Neuron (in vitro differentiated cells): Measurements from ENCODE around the gene OR51M1.
"Not testable (repeated sequence)": the region's sequence is repeated elsewhere in the genome, so short reads cannot be mapped to it uniquely, and the experiment has no call there.

Experiments used
- H2AFZ ChIP-seq: one replicate; pipeline ENCODE4 v1.6.1; 2013; ENCODE audit warnings: low read depth, mild to moderate bottlenecking, inconsistent platforms, low read length, moderate library complexity
- H3K27me3 ChIP-seq: one replicate; pipeline ENCODE4 v1.6.1; 2013; ENCODE audit warnings: low read length; ENCODE audit not compliant: insufficient read depth
- H3K36me3 ChIP-seq: one replicate; pipeline ENCODE4 v1.6.1; 2013; ENCODE audit warnings: low read length; ENCODE audit not compliant: insufficient read depth
- H3K4me1 ChIP-seq: one replicate; pipeline ENCODE4 v1.6.1; 2013; ENCODE audit warnings: low read length; ENCODE audit not compliant: insufficient read depth
- H3K4me3 ChIP-seq: 2 replicates; pipeline ENCODE4 v1.5.1; 2013; ENCODE audit warnings: mild to moderate bottlenecking, low read length, moderate library complexity
- H3K9me3 ChIP-seq: one replicate; pipeline ENCODE4 v1.6.1; 2013; ENCODE audit warnings: low read length

OR51M1 gene, protein sequence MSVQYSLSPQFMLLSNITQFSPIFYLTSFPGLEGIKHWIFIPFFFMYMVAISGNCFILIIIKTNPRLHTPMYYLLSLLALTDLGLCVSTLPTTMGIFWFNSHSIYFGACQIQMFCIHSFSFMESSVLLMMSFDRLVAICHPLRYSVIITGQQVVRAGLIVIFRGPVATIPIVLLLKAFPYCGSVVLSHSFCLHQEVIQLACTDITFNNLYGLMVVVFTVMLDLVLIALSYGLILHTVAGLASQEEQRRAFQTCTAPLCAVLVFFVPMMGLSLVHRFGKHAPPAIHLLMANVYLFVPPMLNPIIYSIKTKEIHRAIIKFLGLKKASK

DNA sequence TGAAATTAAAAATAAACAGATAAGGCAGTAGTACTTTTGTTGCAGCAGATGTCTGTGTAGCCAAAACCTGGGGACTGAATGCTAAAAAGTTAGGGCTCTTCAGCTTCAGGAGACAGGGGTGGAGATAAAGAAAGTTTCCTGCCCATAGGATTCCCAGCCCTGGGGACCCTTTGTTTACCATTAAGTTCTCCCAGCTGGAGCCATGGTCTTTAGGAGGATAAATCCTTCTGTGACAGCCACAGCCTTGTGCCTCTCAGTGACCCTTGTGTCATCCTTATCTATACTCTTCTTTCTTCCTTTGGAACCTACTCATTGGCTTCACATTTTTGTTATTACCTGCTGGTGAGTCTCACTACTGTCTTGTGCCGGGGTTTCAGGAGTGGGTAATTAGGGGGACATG is at the start of gene OR51M1:
TSS of gene OR51M1 (plus strand) at position 237 of the 400 bp plus-strand sequence. CDS start 5,587 bp downstream, outside the sequence.
- Histone ChIP-seq H2AFZ (no peak within 1 kb of the TSS), H3K36me3 (no peaks in the 10 kb centered on the region), H3K4me3 (no peak within 1 kb of the TSS), H3K4me1 (no peaks in the 10 kb centered on the region), H3K9me3 (no peaks in the 10 kb centered on the region), H3K27me3 (no peaks in the 10 kb centered on the region)

DNA sequence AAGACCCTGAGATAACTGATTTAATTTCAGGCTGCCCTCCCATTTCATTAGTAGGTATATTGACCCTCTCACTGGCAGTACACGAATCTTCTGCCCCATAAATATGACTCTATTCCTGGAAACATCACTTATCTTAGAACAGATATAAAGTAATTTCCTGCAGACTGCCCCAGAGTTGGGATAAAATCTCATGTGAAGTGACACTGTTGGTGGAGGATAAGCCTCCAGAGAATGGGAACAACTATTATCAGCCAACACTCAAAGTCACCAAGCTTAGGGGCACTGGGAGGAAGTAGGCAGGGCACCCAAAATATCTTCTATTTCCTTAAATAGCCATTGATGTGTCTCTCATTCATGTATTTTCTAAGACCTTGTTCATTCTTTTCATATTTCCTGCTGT is 48.4 kb upstream of the OR51M1 start:
- Histone ChIP-seq H3K9me3 (no peaks in the 10 kb centered on the region), H2AFZ (no peak overlapping the region)

DNA sequence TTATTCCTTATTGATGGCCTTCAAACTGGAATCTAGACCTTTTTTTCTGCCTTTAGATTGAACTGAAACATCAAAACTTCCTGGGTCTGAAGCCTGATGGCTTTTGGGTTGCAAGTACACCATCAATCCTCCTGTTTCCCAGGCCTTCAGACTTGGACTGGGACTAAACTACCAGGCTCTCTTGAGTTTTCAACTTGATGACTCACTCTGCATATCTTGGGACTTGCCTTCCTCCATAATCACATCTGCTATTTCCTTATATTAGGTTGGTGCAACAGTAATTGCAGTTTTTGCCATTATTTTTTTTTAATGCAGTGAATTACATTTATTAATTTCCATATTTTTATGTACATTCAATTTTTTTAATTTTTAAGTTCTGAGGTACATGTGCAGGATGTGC is 47.3 kb upstream of the OR51M1 start:
- no peaks in the 10 kb centered on the region for H3K9me3 ChIP-seq
- H3K4me3 ChIP-seq = no peak overlapping the region
- H3K27me3 ChIP-seq = no peaks in the 10 kb centered on the region

More for the DNA sequence above, 48.4 kb upstream of the OR51M1 start:
- Histone ChIP-seq H3K36me3 (no peaks in the 10 kb centered on the region), H3K4me1 (no peaks in the 10 kb centered on the region), H3K4me3 (no peak overlapping the region), H3K27me3 (no peaks in the 10 kb centered on the region)

DNA sequence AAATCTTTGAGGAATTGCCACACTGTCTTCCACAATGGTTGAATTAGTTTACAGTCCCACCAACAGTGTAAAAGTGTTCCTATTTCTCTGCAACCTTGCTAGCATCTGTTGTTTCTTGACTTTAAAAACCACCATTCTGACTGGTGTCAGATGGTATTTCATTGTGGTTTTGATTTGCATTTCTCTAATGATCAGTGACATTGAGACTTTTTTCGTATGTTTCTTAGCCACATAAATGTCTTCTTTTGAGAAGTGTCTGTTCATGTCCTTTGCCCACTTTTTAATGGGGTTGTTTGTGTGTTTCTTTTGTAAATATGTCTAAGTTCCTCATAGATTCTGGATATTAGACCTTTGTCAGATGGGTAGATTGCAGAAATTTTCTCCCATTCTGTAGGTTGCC is 46.4 kb upstream of the OR51M1 start:
- not testable (repeated sequence) for H3K9me3 ChIP-seq, H3K27me3 ChIP-seq, H3K36me3 ChIP-seq, H3K4me3 ChIP-seq, H2AFZ ChIP-seq, H3K4me1 ChIP-seq

More for the DNA sequence above, 47.3 kb upstream of the OR51M1 start:
- Histone ChIP-seq H2AFZ (no peak overlapping the region), H3K36me3 (no peaks in the 10 kb centered on the region), H3K4me1 (no peaks in the 10 kb centered on the region)

DNA sequence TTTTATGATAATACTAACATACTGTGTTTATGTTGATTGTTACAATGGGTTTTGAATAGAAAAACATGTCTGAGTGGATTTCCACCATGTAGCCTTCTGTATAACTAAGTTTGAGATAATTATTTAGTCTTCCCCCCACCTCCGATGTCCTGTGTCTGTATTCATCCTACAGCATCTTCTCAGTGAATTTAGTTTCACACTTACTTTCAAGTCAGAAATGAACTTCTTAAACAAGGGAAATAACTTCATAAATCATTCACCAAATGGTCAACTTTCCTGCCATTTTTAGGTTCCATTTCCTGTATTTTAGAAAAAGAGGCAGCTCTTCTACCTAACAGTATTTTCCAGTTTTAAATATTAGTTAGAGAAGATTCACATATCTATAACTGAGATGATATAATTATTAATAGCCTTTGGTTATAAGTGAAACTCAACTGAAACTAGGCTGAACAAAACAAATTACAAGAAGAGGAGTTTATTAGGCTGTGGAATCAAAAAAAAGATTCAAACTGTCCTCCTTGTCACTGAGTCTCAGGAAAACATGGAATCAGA is 43.8 kb upstream of the OR51M1 start:
- H3K4me1 ChIP-seq = no peaks in the 10 kb centered on the region
- no peaks in the 10 kb centered on the region for H3K36me3 ChIP-seq
- H3K4me3 ChIP-seq = no peak overlapping the region
- no peaks in the 10 kb centered on the region for H3K27me3 ChIP-seq
- H2AFZ ChIP-seq = no peak overlapping the region
- no peaks in the 10 kb centered on the region for H3K9me3 ChIP-seq

DNA sequence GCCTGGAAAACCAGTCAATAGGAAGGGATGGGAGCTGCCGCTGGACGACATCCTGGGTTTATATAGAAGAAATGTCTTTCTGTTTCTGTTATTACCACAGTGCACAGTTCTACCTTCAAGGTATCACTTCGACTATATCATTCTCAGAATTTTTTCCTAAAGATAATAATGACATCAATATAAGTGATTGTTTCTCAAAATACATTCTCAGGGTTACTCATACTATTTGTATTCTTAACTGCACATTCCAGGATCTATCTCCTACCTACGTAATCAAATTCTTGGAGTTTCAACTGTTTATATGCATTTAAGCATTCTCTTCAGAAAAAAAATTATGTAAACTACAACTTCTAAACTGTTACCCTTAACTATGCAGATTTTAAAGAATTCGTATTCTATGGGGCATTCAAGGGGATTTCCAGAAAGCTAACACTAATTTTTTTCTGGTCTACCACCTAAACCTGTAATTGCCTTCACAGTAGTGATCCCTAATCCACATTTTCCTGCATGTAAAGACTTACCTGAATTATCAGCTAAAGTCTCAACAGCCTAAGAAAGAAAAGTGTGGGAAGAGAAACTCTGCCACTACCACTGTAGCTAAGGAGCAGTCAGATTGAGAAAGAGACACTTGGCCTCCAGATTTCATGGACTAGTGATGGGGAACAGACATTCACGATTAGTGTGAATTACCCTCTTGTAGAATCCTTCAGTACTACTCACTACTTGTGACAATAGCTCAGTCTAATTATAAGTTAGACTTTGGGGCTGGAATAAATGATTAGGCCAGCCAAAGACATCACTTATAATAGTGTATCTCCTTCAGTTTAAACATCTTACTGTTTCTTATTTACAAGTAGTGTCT is 39.9 kb upstream of the OR51M1 start, which contains the start of gene OR51B5:
TSS of gene OR51B5 (minus strand) at position 51 of the 862 bp plus-strand sequence. CDS start at position 51, 0 bp downstream.
- no peaks in the 10 kb centered on the region for H3K4me1 ChIP-seq
- H2AFZ ChIP-seq = no peak within 1 kb of the TSS
- H3K27me3 ChIP-seq = no peaks in the 10 kb centered on the region
- H3K4me3 ChIP-seq = no peak within 1 kb of the TSS
- H3K9me3 ChIP-seq = no peaks in the 10 kb centered on the region
- no peaks in the 10 kb centered on the region for H3K36me3 ChIP-seq

DNA sequence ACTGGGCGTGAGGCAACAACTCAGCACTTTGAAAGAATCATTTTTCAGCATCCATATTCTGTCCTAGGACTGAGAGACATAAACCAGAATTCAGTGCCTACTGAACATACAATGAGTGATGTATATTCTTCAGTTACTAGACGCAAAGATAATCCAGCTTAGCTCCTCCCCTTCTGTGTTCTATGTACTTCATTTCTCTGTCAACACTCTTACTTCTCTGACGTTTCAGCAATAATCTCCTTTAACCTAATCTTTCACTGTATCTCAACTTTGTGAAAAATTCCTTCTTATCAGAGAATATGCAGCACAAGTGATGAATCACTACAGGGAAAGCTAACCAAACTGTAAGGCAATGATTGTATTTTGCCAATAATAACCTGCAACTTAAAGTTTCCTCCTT is 37.8 kb upstream of the OR51M1 start:
- H3K4me3 ChIP-seq = no peak overlapping the region
- no peaks in the 10 kb centered on the region for H3K36me3 ChIP-seq
- no peak overlapping the region for H2AFZ ChIP-seq
- no peaks in the 10 kb centered on the region for H3K9me3 ChIP-seq
- H3K4me1 ChIP-seq = no peaks in the 10 kb centered on the region
- no peaks in the 10 kb centered on the region for H3K27me3 ChIP-seq

DNA sequence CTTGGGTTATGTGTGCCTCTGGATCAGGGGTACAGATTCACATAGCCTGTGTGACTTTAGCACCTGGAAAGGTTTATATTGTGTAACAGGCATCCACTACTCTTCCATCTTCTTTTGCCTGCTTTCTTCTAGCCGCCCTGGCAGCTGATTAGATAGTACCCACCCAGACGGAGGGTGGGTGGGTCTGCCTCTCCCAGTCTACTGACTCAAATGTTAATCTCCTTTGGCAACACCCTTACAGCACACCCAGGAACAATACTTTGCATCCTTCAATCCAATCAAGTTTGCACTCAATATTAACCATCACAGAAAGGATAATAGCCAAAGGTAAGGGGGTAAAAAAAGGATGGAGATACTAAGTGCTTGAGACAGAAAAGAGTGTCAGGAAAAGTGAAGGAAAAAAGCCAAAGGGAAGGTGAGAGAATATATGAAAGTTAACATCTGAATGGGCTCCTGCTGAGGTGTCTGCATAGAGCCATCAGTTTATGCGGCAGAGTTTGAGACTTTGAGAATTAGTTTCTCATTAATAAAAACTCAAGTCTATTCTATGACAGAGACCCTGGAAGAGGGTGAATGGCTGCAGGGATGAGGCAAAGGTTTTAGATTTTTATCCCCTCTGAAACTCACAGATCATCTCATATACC is 34.9 kb upstream of the OR51M1 start:
- Histone ChIP-seq H3K9me3 (no peaks in the 10 kb centered on the region), H3K36me3 (no peaks in the 10 kb centered on the region), H3K4me3 (no peak overlapping the region), H3K27me3 (no peaks in the 10 kb centered on the region), H3K4me1 (no peaks in the 10 kb centered on the region), H2AFZ (no peak overlapping the region)

DNA sequence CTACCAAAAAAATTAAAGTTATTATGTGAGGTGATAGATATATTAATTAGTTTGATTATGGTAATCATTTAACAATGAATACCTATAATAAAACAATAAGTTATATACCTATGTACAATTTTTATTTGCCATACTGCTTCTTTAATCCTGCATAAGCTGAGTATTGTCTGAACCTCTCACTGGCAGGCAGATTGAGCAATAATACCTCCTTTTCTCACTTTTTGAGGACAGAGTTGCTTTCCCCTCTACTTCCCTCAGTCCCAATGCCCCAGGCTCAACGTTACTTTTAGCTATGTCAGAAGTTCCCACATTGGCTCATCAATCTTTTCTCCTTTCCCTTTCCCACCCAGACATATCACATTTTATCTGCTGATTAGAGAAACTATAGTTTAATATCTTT is 34.1 kb upstream of the OR51M1 start:
- Histone ChIP-seq H3K4me1 (no peaks in the 10 kb centered on the region), H3K36me3 (no peaks in the 10 kb centered on the region), H3K4me3 (no peak overlapping the region), H2AFZ (no peak overlapping the region), H3K9me3 (no peaks in the 10 kb centered on the region), H3K27me3 (no peaks in the 10 kb centered on the region)

DNA sequence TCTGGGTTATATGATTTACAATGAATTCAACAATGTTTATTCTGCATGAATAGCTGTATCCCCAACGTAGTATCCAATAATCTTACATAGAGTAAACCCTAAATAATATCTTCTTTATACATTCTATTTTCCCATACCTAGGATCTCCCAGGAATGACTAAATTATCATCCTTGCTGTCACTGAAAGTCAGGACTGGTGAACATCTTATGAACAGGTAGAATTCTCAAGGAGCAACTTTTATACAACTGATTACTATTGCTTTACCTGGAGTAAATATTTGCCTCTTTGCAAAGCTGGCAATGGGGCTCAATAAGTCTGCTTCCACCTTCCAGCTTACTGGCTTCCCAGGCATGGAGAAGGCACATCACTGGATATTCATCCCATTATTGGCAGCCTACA is 32.4 kb upstream of the OR51M1 start, which contains the start of gene OR51B6:
TSS of gene OR51B6 (plus strand) at position 301 of the 400 bp plus-strand sequence. CDS start at position 301, 0 bp downstream.
- no peak within 1 kb of the TSS for H3K4me3 ChIP-seq
- no peaks in the 10 kb centered on the region for H3K36me3 ChIP-seq
- H2AFZ ChIP-seq = no peak within 1 kb of the TSS
- no peaks in the 10 kb centered on the region for H3K9me3 ChIP-seq
- no peaks in the 10 kb centered on the region for H3K4me1 ChIP-seq
- H3K27me3 ChIP-seq = no peaks in the 10 kb centered on the region

DNA sequence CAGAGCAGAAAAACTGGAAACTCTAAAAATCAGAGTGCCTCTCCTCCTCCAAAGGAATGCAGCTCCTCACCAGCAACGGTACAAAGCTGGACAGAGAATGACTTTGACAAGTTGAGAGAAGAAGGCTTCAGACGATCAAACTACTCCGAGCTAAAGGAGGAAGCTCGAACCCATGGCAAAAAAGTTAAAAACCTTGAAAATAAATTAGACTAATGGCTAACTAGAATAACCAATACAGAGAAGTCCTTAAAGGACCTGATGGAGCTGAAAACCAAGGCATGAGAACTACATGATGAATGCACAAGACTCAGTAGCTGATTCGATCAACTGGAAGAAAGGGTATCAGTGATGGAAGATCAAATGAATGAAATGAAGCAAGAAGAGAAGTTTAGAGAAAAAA is 27.6 kb upstream of the OR51M1 start:
- not testable (repeated sequence) for H3K27me3 ChIP-seq, H3K4me1 ChIP-seq, H2AFZ ChIP-seq, H3K9me3 ChIP-seq, H3K4me3 ChIP-seq, H3K36me3 ChIP-seq

DNA sequence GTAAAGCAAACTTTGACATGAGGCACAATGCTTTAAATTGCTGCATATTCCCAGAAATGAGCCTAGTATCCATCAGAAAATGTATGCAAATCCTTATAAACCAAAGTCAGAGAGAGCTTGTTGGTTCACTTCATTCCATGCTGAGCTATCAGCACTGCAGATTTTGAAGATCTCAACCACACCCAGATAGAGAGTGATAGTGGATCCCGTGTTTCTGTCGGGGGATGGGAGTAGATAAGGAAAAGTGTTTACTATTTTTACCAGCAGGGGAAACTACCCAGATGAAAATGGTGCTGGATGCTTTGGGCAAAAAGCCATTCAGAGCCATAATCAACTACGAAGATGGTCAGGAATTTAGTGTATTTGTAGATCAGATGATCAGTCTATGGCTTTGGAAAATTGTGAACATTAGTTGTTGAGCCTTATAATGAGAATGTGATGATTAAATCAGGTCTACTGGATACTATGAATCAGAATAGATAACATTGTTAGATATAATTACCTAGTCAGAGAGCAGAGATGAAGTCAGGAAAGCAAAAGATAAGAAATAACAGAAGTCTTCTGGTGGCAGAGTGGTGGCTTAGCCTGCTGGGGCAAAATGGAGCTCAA is 21.5 kb upstream of the OR51M1 start:
- no peaks in the 10 kb centered on the region for H3K27me3 ChIP-seq
- H3K4me1 ChIP-seq = no peaks in the 10 kb centered on the region
- no peak overlapping the region for H3K4me3 ChIP-seq
- no peaks in the 10 kb centered on the region for H3K9me3 ChIP-seq
- H3K36me3 ChIP-seq = no peaks in the 10 kb centered on the region
- H2AFZ ChIP-seq = no peak overlapping the region
